Endothelial cell of umbilical vein (primary cell): ENCODE results near the gene C17orf107. TPM values are rescaled to one million over a fixed set of nuclear protein-coding genes. Genes with fewer than 3 reads are reported as not detected.
A peak's percentile ranks its signal among the peaks of the same experiment; 100 is the strongest.

Source experiments
- BruUV-seq: library from RNA; stranded (reverse); fragments of 400-500 nt; replicated peaks from 2 replicates; lab custom pipeline; 2021; lab: Mats Ljungman, UMichigan
- CTCF ChIA-PET: fragments of 300-600, 350-600 bp; sonication (Branson Sonifier 250); formaldehyde crosslinking; loops from one replicate; lab custom pipeline; 2021; ENCODE audit warnings: antibody characterized with exemption, inconsistent platforms; lab: Charles Lee
- POLR2A ChIA-PET: fragments of 300-600, 350-600 bp; sonication (Branson Sonifier 250); formaldehyde crosslinking; loops from one replicate; lab custom pipeline; 2021; ENCODE audit warnings: antibody characterized with exemption, inconsistent platforms; lab: Charles Lee
- DNase-seq: peaks from one replicate; pipeline ENCODE4 v3.0.0-alpha.2; 2011; ENCODE audit warnings: low read depth, low spot score
- FAIRE-seq: peaks from 2 replicates; lab custom pipeline; 2011; peaks lifted over from hg19 to GRCh38; lab: Jason Lieb, UNC
- H2AFZ ChIP-seq: 2 replicates; pipeline ENCODE4 v1.6.0; 2012; ENCODE audit warnings: low read depth, low read length, control low read depth, inconsistent platforms
- H3K27ac ChIP-seq: 2 replicates; pipeline ENCODE4 v1.5.1; 2011; ENCODE audit warnings: low read depth, mild to moderate bottlenecking, control low read depth, low read length, moderate library complexity; ENCODE audit not compliant: insufficient read depth
- H3K27me3 ChIP-seq, 2 experiments: 2 replicates each; pipeline versions ENCODE4 v1.6.0 to v1.6.1; 2011; ENCODE audit warnings: low read length in 2 of 2, mixed read lengths in 1 of 2; ENCODE audit not compliant: control insufficient read depth in 2 of 2, insufficient read depth in 2 of 2
- H3K36me3 ChIP-seq, 2 experiments: 2 replicates in 1 of 2; 3 replicates in 1 of 2; pipeline ENCODE4 v1.5.1; 2011; ENCODE audit warnings: low read length in 2 of 2, mild to moderate bottlenecking in 1 of 2, moderate library complexity in 1 of 2; ENCODE audit not compliant: control insufficient read depth in 2 of 2, insufficient read depth in 2 of 2; ENCODE audit errors: extremely low read depth in 1 of 2
- H3K4me1 ChIP-seq: 3 replicates; pipeline ENCODE4 v1.5.1; 2011; ENCODE audit warnings: mild to moderate bottlenecking, low read length; ENCODE audit not compliant: control insufficient read depth, insufficient read depth; ENCODE audit errors: extremely low read depth
- H3K4me2 ChIP-seq: 2 replicates; pipeline ENCODE4 v1.6.1; 2011; ENCODE audit warnings: low read length, control low read depth, mixed read lengths; ENCODE audit not compliant: insufficient read depth
- H3K4me3 ChIP-seq, 3 experiments: fragments of 200-600 bp in 1 of 3; sonication (generic), shearing (Covaris generic) in 1 of 3; replicated peaks in 1 of 3; 2 replicates each; pipeline ENCODE4 v1.5.1; 2011 to 2016; ENCODE audit warnings: control low read depth in 3 of 3, low read length in 3 of 3, mild to moderate bottlenecking in 2 of 3, inconsistent platforms in 1 of 3, low read depth in 1 of 3, moderate library complexity in 1 of 3; ENCODE audit not compliant: insufficient read depth in 1 of 3
- H3K79me2 ChIP-seq: 2 replicates; pipeline ENCODE4 v1.6.0; 2012; ENCODE audit warnings: low read length, inconsistent platforms; ENCODE audit not compliant: control insufficient read depth, insufficient read depth
- H3K9ac ChIP-seq: replicated peaks from 2 replicates; pipeline ENCODE3; 2011; ENCODE audit warnings: low read length, control low read depth; ENCODE audit not compliant: insufficient read depth; ENCODE audit errors: extremely low read depth
- H3K9me1 ChIP-seq: replicated peaks from 3 replicates; pipeline ENCODE4 v1.6.0; 2011; ENCODE audit warnings: mild to moderate bottlenecking, low read length; ENCODE audit not compliant: control insufficient read depth, insufficient read depth; ENCODE audit errors: extremely low read depth
- H3K9me3 ChIP-seq: replicated peaks from 2 replicates; pipeline ENCODE4 v1.5.1; 2012; ENCODE audit warnings: low read length, inconsistent platforms; ENCODE audit not compliant: control insufficient read depth, insufficient read depth
- H4K20me1 ChIP-seq: replicated peaks from 2 replicates; pipeline ENCODE3; 2011; ENCODE audit warnings: mild to moderate bottlenecking, low read length; ENCODE audit not compliant: control insufficient read depth, insufficient read depth; ENCODE audit errors: extremely low read depth
- CTCF ChIP-seq, 2 donors: IDR thresholded peaks; 1 replicate in 1 of 2; 2 replicates in 1 of 2; pipeline ENCODE4 v1.5.1; 2011; ENCODE audit warnings: low read length in 2 of 2, mild to moderate bottlenecking in 2 of 2, moderate library complexity in 2 of 2, control low read depth in 1 of 2, inconsistent platforms in 1 of 2, low read depth in 1 of 2; ENCODE audit not compliant: insufficient read depth in 1 of 2; ENCODE audit errors: extremely low read depth in 1 of 2
- EZH2 ChIP-seq: IDR thresholded peaks from 2 replicates; pipeline ENCODE4 v1.6.1; 2012; ENCODE audit warnings: borderline replicate concordance, low read depth, mild to moderate bottlenecking, moderate library complexity, low read length, inconsistent platforms; ENCODE audit not compliant: severe bottlenecking
- FOS ChIP-seq: IDR thresholded peaks from 2 replicates; pipeline ENCODE4 v1.6.1; 2011; ENCODE audit warnings: mild to moderate bottlenecking, low read length, moderate library complexity, borderline replicate concordance; ENCODE audit not compliant: insufficient read depth
- GATA2 ChIP-seq: IDR thresholded peaks from 2 replicates; pipeline ENCODE4 v1.7.0; 2011; ENCODE audit warnings: low read depth, mild to moderate bottlenecking, moderate library complexity, mixed read lengths, low read length; ENCODE audit not compliant: insufficient read length, insufficient read depth
- JUN ChIP-seq: IDR thresholded peaks from 2 replicates; pipeline ENCODE4 v1.6.1; 2011; ENCODE audit warnings: borderline replicate concordance, low read depth; ENCODE audit not compliant: insufficient read length, insufficient read depth
- MAX ChIP-seq: IDR thresholded peaks from 2 replicates; pipeline ENCODE4 v1.6.1; 2011; ENCODE audit not compliant: insufficient read depth, insufficient read length
- MYC ChIP-seq: IDR thresholded peaks from one replicate; pipeline ENCODE4 v1.6.1; 2011; ENCODE audit warnings: mild to moderate bottlenecking, low read depth, low read length
- POLR2A ChIP-seq: IDR thresholded peaks from 2 replicates; pipeline ENCODE4 v1.6.1; 2012; ENCODE audit warnings: low read depth, mild to moderate bottlenecking, control low read depth, low read length
- POLR2AphosphoS5 ChIP-seq: IDR thresholded peaks from 2 replicates; pipeline ENCODE4 v1.6.1; 2012; ENCODE audit warnings: low read depth, mild to moderate bottlenecking, control low read depth, low read length, moderate library complexity; ENCODE audit not compliant: insufficient read depth
- dilution Hi-C: fragments of 300-500 bp; cut with MboI; formaldehyde crosslinking; loops from one replicate; pipeline ENCODE4 v1.15.0; 2019; ENCODE audit warnings: low sequenced_read_pairs; ENCODE audit not compliant: extremely low pct_ligation_motif_present
- intact Hi-C: fragments of 100-400 bp; cut with micrococcal nuclease; formaldehyde crosslinking; loops from one replicate; pipeline ENCODE4 v1.10.0; 2022
- polyA plus RNA-seq, 4 experiments: library from polyadenylated mRNA; depleted of rRNA in 3 of 4; stranded (reverse) in 3 of 4; unstranded in 1 of 4; fragments of >200 nt; gene quantifications; 2 replicates each; pipeline versions ENCODE4 v1.2.1 to v1.2.3, GENCODE V29; 2011 to 2012; ENCODE audit warnings: missing spikeins in 1 of 4
- total RNA-seq: library from RNA; stranded (reverse); gene quantifications from 2 replicates; pipeline ENCODE4 v1.2.3, GENCODE V29; 2021

The C17orf107 gene
- total and polyA plus RNA-seq, 2 donors (not counting 3 experiments of a cell fraction or from before 2014, with no cell fraction given): 0.68 to 1.0 TPM

GRCh38 chr17:4898927-4899326 lies 409 bp upstream of the C17orf107 start:
- H3K9me3 ChIP-seq: no peaks in the 10 kb centered on the region
- no peak overlapping the region for H3K27ac ChIP-seq
- H3K36me3 ChIP-seq: peaks cover 0 to 31% of the 10 kb centered on the region in 2 experiments
- H3K4me1 ChIP-seq: peaks cover 10% of the 10 kb centered on the region
- intact Hi-C loops: no loop called here
- no peak overlapping the region for H2AFZ ChIP-seq
- ChIA-PET POLR2A (interaction anchor here (0.6 kb wide), 1 partner anchor 118 kb away, joined by 4 read pairs; no protein-coding TSS in a partner anchor), CTCF (interaction anchor here (0.7 to 2.4 kb wide), 7 partner anchors 10 to 189 kb away, joined by 3 to 9 read pairs (median 6); partner anchors contain the start of genes ARRB2 and MED11)
- FAIRE-seq (no peak), DNase-seq (no peak)
- no peaks in the 10 kb centered on the region for H3K79me2 ChIP-seq
- H3K27me3 ChIP-seq: no peaks in the 10 kb centered on the region
- dilution Hi-C loops: no loop called here
- H3K4me2 ChIP-seq: peak overlapping the region; percentile 67
- peak overlapping the region in 2 of 3 experiments; percentile 12 to 32 for H3K4me3 ChIP-seq
- peak overlapping the region; percentile 10 for H3K9ac ChIP-seq
- H3K9me1 ChIP-seq: no peaks in the 10 kb centered on the region
- H4K20me1 ChIP-seq: no peaks in the 10 kb centered on the region
- TF ChIP-seq POLR2AphosphoS5: no peak
- no peak for TF ChIP-seq MYC
- TF ChIP-seq MAX: no peak
- no peak for TF ChIP-seq GATA2
- TF ChIP-seq CTCF (IDR thresholded peaks at IDR 0.05; ENCODE audit: extremely low read depth in 1 of 2, insufficient read depth in 1 of 2, low read depth in 1 of 2, low read length in 2 of 2): no peak
- no peak for TF ChIP-seq EZH2
- no peak for TF ChIP-seq JUN
- TF ChIP-seq FOS: no peak
- no peak for TF ChIP-seq POLR2A
- no TSS peak for BruUV-seq
